Astrocyte (in vitro differentiated cells and primary cell): ENCODE measurements around the gene SYNM. TPM values are rescaled to one million over a fixed set of nuclear protein-coding genes. Genes with fewer than 3 reads are reported as not detected.

Source experiments
- DNase-seq: peaks from one replicate; pipeline ENCODE4 v3.0.0-alpha.2; 2010; ENCODE audit warnings: low read depth
- FAIRE-seq: peaks from 2 replicates; lab custom pipeline; 2011; peaks lifted over from hg19 to GRCh38; lab: Jason Lieb, UNC
- H2AFZ ChIP-seq: 2 replicates; pipeline ENCODE4 v1.6.0; 2012; ENCODE audit warnings: low read depth, low read length, inconsistent platforms
- H3K27ac ChIP-seq: 2 replicates; pipeline ENCODE4 v1.5.1; 2011; ENCODE audit warnings: low read depth, low read length, inconsistent platforms
- H3K27me3 ChIP-seq: 2 replicates; pipeline ENCODE4 v1.6.0; 2011; ENCODE audit warnings: low read length, inconsistent platforms; ENCODE audit not compliant: insufficient read depth
- H3K36me3 ChIP-seq: 2 replicates; pipeline ENCODE4 v1.5.1; 2011; ENCODE audit warnings: low read length, inconsistent platforms; ENCODE audit not compliant: insufficient read depth
- H3K4me1 ChIP-seq: 2 replicates; pipeline ENCODE4 v1.5.1; 2011; ENCODE audit warnings: low read length, inconsistent platforms; ENCODE audit not compliant: insufficient read depth
- H3K4me2 ChIP-seq: 2 replicates; pipeline ENCODE4 v1.6.0; 2012; ENCODE audit warnings: low read length, inconsistent platforms
- H3K4me3 ChIP-seq: 2 replicates; pipeline ENCODE4 v1.5.1; 2011; ENCODE audit warnings: low read depth, mild to moderate bottlenecking, low read length, inconsistent platforms; ENCODE audit not compliant: insufficient read depth
- H3K79me2 ChIP-seq: 2 replicates; pipeline ENCODE4 v1.6.0; 2012; ENCODE audit warnings: mild to moderate bottlenecking, low read length, inconsistent platforms; ENCODE audit not compliant: insufficient read depth
- H3K9ac ChIP-seq: 2 replicates; pipeline ENCODE4 v1.6.0; 2012; ENCODE audit warnings: mild to moderate bottlenecking, low read length, inconsistent platforms
- H3K9me3 ChIP-seq: 2 replicates; pipeline ENCODE4 v1.5.1; 2012; ENCODE audit warnings: low read depth, mild to moderate bottlenecking, low read length, inconsistent platforms; ENCODE audit not compliant: insufficient read depth
- H4K20me1 ChIP-seq: 2 replicates; pipeline ENCODE4 v1.6.0; 2012; ENCODE audit warnings: low read length, inconsistent platforms; ENCODE audit not compliant: insufficient read depth
- H3K27ac Mint-ChIP-seq: one replicate; pipeline ENCODE4 v1.8.0; 2021; ENCODE audit warnings: mild to moderate bottlenecking, mixed read lengths; ENCODE audit not compliant: unreplicated experiment
- H3K27me3 Mint-ChIP-seq: one replicate; pipeline ENCODE4 v1.8.0; 2021; ENCODE audit warnings: low read depth, mixed read lengths; ENCODE audit not compliant: unreplicated experiment
- H3K36me3 Mint-ChIP-seq: one replicate; pipeline ENCODE4 v1.8.0; 2021; ENCODE audit warnings: low read depth, mixed read lengths; ENCODE audit not compliant: unreplicated experiment
- H3K4me1 Mint-ChIP-seq: one replicate; pipeline ENCODE4 v1.8.0; 2021; ENCODE audit warnings: low read depth, mixed read lengths; ENCODE audit not compliant: unreplicated experiment
- H3K4me3 Mint-ChIP-seq: one replicate; pipeline ENCODE4 v1.8.0; 2021; ENCODE audit warnings: mild to moderate bottlenecking, moderate library complexity, mixed read lengths; ENCODE audit not compliant: unreplicated experiment
- H3K9me3 Mint-ChIP-seq: one replicate; pipeline ENCODE4 v1.8.0; 2021; ENCODE audit warnings: mild to moderate bottlenecking, mixed read lengths; ENCODE audit not compliant: unreplicated experiment
- CTCF ChIP-seq: IDR thresholded peaks from 2 replicates; pipeline ENCODE4 v1.5.1; 2011; ENCODE audit warnings: low read depth, mild to moderate bottlenecking, inconsistent platforms, low read length, moderate library complexity; ENCODE audit not compliant: insufficient read depth
- EZH2 ChIP-seq: IDR thresholded peaks from 2 replicates; pipeline ENCODE4 v1.6.1; 2012; ENCODE audit warnings: mild to moderate bottlenecking, low read length, inconsistent platforms; ENCODE audit not compliant: insufficient read depth
- total RNA-seq: library from RNA; stranded (reverse); gene quantifications from 2 replicates; pipeline ENCODE4 v1.2.1, GENCODE V29; 2021

Gene SYNM
- total RNA-seq, 1 donor from 2014 or later = 9.7 TPM

- H3K27me3 Mint-ChIP-seq = peaks cover 30% of the 10 kb centered on the region
- peaks cover 3% of the 10 kb centered on the region for H3K9me3 Mint-ChIP-seq
- no peaks in the 10 kb centered on the region for H4K20me1 ChIP-seq
- no peaks in the 10 kb centered on the region for H3K27me3 ChIP-seq
- H3K4me3 ChIP-seq = no peak overlapping the region
- no peak overlapping the region for H3K27ac Mint-ChIP-seq
- no peak overlapping the region for H3K4me2 ChIP-seq
- no peaks in the 10 kb centered on the region for H3K36me3 Mint-ChIP-seq
- DNase-seq (no peak), FAIRE-seq (no peak)
- H3K4me1 Mint-ChIP-seq = peaks cover 3% of the 10 kb centered on the region
- no peak overlapping the region for H2AFZ ChIP-seq
- no peak overlapping the region for H3K27ac ChIP-seq
- H3K79me2 ChIP-seq = no peaks in the 10 kb centered on the region
- H3K4me3 Mint-ChIP-seq = no peak overlapping the region
- H3K4me1 ChIP-seq = peaks cover under 1% of the 10 kb centered on the region
- H3K9me3 ChIP-seq = no peaks in the 10 kb centered on the region
- TF ChIP-seq EZH2 (no peak), CTCF (no peak)
- no peaks in the 10 kb centered on the region for H3K36me3 ChIP-seq
- H3K9ac ChIP-seq = no peak overlapping the region
Measured at GRCh38 chr15:99068186-99068585, 36.7 kb upstream of the SYNM start.

- DNase-seq (peak; percentile 41), FAIRE-seq (no peak)
- no peaks in the 10 kb centered on the region for H3K79me2 ChIP-seq
- H3K4me3 ChIP-seq = no peak overlapping the region
- H2AFZ ChIP-seq = no peak overlapping the region
- no peak overlapping the region for H3K27ac ChIP-seq
- H3K4me2 ChIP-seq = no peak overlapping the region
- H3K36me3 Mint-ChIP-seq = no peaks in the 10 kb centered on the region
- no peaks in the 10 kb centered on the region for H3K9me3 ChIP-seq
- H3K9me3 Mint-ChIP-seq = peaks cover 2% of the 10 kb centered on the region
- no peak for TF ChIP-seq EZH2
- no peak for TF ChIP-seq CTCF
- H3K36me3 ChIP-seq = no peaks in the 10 kb centered on the region
- H3K9ac ChIP-seq = no peak overlapping the region
- H3K27me3 ChIP-seq = no peaks in the 10 kb centered on the region
- no peak overlapping the region for H3K4me3 Mint-ChIP-seq
- H3K27ac Mint-ChIP-seq = no peak overlapping the region
- H3K4me1 ChIP-seq = peaks cover 3% of the 10 kb centered on the region
- H3K4me1 Mint-ChIP-seq = peaks cover 6% of the 10 kb centered on the region
- no peaks in the 10 kb centered on the region for H4K20me1 ChIP-seq
- H3K27me3 Mint-ChIP-seq = peaks cover 24% of the 10 kb centered on the region
Measured at GRCh38 chr15:99070208-99070607, 34.7 kb upstream of the SYNM start.

GRCh38 chr15:99071091-99071680 is 33.7 kb upstream of the SYNM start:
- Histone ChIP-seq H3K36me3 (no peaks in the 10 kb centered on the region), H3K4me1 (peaks cover 3% of the 10 kb centered on the region), H3K9me3 (no peaks in the 10 kb centered on the region), H3K79me2 (no peaks in the 10 kb centered on the region), H3K4me3 (no peak overlapping the region), H3K27ac (no peak overlapping the region), H3K9ac (no peak overlapping the region), H4K20me1 (no peaks in the 10 kb centered on the region), H3K4me2 (no peak overlapping the region), H3K27me3 (no peaks in the 10 kb centered on the region), H2AFZ (no peak overlapping the region)
- H3K36me3 Mint-ChIP-seq = no peaks in the 10 kb centered on the region
- no peaks in the 10 kb centered on the region for H3K9me3 Mint-ChIP-seq
- no peak for DNase-seq
- H3K4me1 Mint-ChIP-seq = peaks cover 6% of the 10 kb centered on the region
- H3K27ac Mint-ChIP-seq = no peak overlapping the region
- TF ChIP-seq EZH2 (no peak), CTCF (no peak)
- no peak for FAIRE-seq
- H3K27me3 Mint-ChIP-seq = peaks cover 19% of the 10 kb centered on the region
- H3K4me3 Mint-ChIP-seq = no peak overlapping the region
